GM18870 (cell line): Measurements from ENCODE around the gene SH2D2A.
"Not testable (repeated sequence)": the region's sequence is repeated elsewhere in the genome, so short reads cannot be mapped to it uniquely, and the experiment has no call there.

Experiments used
- ATAC-seq: cut with Tn5 transposase; IDR thresholded peaks from one replicate; pipeline ENCODE4 v1.9.1; 2021; ENCODE audit warnings: moderate library complexity; ENCODE audit not compliant: unreplicated experiment

Gene SH2D2A

DNA sequence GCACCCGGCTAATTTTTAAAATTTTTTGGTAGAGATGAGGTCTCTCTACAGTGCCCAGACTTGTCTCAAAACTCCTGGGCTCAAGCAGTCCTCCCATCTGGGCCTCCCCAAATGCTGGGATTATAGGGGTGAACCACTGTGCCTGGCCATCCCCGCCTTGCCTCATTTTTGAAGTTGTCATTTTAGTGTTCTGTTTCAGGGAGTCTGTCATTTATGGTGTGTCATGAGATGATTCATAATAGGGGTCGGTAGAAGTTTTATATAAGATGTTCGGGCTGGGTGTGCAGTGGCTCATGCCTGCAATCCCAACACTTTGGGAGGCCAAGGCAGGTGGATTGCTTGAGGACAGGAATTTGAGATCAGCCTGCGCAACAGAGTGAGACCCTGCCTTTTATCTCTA is 40.8 kb downstream of the SH2D2A start:
- no peak for ATAC-seq

DNA sequence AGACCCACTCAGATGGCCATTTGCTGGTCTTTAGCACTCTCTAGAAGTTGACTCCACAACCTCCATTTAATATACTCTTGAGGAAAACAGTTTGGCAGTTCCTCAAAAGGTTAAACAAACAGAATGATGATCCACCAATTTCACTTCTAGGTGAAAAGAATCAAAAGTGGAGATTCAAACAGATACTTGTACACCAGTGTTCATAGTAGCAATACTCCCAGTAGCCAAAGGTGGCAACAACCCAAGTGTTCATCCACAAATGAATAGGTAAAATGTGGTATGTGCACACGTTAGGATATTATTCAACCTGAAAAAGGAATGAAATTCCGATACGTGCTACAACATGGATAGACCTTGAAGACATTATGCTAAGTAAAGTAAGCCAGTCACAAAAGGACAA is 43.0 kb downstream of the SH2D2A start:
- no peak for ATAC-seq

DNA sequence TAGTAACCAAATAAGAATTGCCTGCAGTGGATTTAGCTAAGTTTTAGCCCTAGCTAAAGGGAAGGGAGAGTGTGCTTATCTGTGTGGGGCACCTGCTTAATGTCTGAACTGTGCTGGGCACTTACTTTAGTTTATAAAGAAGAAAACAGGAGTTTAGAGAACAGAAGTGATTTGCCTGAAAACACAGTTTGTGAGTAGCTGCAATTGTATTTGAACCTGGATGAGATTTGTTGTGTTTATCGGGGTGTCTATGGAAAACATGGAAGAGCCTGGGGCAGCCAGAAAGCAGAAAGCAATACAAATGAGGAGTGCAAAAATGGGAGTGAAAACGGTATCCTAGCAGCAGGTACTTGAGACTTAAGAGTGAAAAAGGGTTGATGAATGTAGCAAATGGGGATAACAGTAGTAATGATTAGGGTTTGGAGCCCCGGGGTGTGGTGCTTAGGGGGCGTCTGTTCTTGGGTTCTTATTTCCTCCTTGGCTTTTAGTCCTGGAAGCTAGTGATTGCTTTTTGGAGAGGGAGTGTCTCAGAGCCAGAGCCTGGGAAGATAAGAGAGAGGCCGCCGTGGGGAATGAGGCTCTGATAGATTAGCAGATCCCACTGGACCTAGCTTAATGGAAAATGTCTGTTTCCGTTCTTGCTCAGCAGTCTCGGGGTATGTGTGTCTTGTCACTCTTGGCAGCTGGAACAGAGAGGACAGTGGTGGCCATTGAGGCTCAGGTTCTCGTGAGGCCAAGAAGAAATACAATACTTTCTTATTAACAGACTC is 43.7 kb downstream of the SH2D2A start:
- ATAC-seq, result no peak

DNA sequence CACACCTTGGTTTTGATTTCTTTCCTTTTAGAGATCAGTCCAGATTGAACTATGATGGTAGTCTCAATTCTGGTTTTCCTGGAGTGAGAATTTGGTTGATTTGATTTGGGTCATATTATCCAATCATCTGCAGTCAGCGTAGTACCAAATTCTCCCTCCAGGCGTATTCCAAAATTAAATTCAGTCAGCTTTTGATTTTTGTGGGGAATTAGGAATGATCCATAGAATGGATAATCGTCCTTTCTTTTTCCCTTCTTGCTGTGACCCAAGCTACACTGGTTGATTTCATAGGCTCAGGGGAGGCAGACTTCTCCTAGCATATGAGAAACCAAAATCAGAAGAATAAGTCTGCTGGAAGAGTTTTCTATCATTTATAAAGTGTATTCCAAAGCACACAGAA is 44.4 kb downstream of the SH2D2A start:
- no peak for ATAC-seq

DNA sequence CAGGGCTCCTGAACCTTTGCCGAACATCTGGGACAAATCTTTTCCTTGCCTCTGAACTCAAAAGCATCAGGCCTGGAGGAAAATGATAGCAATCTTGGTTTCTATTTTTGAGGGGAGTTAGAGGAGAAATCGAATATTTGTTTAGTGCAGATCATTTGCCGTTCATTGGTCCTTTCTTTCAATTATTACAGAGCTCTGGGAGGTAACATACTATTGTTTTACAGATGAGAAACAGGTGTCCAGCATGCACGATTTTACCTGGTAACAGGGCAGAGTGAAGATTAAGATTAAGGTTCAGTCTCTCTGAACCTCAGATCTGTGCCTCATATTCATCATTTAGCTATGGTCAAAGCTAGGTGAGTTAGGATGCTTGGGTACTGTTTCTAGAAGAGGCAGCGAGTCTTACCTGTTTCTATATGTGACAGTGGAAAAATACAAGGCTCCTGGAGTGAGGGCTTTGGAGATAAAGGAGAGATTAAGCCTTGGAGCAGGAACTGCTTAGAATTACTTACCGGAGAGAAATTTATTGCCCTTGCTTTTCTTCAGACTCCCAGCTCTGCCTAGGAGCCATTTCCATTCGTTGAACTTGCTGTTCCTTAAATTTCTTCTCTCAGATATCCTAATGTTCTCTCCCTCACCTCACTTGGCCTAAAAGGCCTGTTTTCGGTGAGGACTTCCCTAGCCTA is 47.9 kb downstream of the SH2D2A start:
- no peak for ATAC-seq

DNA sequence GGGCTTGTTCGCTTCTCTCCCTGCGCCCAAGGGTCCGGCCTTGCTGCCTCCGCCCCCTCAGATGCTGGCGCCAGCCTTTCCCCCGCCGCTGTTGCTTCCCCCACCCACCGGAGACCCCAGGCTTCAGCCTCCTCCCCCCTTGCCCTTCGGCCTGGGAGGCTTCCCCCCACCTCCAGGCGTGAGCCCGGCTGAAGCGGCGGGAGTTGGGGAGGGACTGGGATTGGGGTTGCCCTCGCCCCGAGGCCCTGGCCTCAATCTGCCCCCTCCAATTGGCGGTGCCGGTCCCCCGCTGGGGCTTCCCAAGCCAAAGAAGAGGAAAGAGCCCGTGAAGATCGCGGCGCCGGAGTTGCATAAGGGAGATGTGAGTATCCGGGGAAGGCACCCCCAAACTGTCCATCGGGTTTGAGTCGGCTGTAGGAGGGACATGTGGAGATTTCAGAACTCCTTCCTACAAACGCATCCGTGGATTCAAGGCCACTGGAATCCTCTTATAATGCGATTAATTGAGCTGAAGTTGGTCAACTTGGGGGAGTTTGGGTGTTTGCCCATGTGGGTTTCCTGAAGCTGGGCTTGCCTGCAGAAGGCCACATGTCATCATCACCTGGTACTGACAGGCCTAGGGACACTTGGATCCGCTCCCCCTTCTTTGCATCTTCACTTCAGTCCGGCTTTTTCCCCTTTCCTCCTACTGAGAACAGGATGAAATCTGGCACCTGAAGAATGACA is 48.6 kb downstream of the SH2D2A start:
- no peak for ATAC-seq

DNA sequence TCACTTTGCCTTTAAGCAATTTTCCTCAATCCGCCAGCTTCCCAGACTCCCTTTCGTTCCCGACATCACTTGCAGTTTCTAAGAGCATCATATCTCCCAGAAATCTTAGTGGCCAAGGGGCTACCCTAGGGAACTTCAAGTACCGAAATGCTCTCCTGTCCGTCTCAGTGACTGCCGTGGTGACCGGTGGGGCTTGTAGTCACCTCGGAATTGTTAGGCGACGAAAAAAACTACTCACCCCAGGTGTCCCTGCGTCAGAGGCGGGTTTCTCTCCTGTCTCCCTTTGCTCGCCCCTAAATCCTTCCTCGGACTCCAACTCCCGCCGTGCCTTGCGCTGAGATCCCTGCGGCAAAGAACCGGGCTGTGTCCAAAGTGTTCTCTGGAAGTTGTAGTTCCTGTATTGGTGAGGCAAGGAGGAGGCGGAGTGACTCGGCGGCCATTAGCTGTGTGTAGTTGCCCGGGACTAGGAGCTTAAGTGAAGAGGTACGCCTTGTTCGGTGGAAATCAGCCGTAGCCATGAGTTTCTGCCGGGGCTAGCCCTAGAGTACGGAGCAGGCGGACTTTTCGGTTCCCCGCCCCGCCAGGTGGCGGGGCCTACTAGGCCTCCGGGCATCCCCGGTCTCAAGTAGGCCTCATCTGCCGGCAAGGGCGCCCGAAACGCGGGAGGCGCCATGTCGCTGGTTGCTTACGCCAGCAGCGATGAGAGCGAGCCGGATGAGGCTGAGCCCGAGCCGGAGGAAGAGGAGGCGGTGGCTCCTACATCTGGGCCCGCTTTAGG is 49.4 kb downstream of the SH2D2A start, which contains the start of gene PRCC:
TSS of gene PRCC (plus strand) at position 435 of the 778 bp plus-strand sequence. CDS start at position 672, 237 bp downstream.
- peak; percentile 90 for ATAC-seq

DNA sequence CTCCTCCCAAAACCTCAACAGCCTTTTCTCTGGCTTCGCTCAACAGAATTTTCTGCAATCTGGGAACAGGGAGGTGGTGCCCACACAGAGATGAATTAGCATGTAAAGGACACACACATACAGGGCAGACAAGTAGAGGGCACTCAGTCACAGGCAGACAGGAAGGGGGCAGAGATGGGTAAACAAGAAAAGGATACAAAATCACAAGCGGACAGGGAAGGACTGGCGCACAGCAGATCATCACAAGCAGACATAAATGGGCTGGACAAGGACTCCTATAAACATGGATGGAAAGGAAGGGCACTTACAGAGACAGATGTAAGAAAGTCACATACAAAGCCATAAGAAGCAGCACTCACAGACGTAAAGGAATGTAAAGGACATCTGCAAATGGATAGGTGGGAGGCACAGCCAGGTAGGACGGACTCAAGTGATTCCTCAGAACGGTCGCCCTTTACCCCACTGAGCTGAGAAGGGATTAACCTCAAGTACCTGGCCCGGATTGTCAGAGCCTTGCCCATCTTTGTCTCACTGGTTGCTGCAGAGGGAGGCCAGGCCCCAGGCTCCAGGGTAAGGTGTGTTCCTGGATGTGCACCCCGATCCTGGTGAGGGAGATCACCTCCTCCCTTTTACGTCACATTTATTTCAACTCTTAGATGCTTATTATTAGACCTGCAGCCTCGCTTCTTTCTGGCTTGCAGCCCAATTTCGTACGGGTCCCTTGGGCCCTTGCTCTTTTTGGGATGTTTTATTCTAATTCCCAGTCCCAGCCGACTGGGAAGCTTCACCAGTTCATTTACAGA is 50.1 kb downstream of the SH2D2A start:
- peak; percentile 18 for ATAC-seq

DNA sequence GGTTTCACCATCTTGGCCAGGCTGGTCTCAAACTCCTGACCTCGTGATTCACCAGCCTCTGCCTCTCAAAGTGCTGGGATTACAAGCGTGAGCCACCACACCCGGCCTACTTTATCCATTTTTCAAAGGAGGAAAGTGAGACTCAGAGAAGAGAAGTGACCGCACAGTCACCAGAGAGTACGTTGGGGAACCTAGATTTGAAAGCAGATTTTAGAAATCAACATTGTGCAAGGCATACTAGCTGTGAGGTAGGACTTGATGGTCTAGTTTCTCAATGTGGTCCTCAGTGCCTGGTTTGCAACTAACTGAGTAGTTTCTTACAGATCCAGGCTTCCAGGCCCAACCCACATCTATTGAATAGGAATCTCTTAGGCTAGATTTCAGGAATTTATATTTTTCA is 51.0 kb downstream of the SH2D2A start:
- no peak for ATAC-seq

DNA sequence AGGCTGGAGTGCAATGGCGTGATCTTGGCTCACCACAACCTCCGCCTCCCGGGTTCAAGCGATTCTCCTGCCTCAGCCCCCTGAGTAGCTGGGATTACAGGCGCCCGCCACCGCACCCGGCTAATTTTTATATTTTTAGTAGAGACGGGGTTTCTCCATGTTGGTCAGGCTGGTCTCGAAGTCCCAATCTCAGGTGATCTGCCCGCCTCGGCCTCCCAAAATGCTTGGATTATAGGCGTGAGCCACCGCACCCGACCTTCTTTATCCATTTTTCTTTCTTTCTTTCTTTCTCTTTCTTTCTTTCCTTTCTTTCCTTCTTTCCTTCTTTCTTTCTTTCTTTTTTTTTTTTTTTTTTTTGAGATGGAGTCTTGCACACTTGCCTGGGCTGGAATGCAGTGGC is 51.5 kb downstream of the SH2D2A start:
- not testable (repeated sequence) for ATAC-seq

DNA sequence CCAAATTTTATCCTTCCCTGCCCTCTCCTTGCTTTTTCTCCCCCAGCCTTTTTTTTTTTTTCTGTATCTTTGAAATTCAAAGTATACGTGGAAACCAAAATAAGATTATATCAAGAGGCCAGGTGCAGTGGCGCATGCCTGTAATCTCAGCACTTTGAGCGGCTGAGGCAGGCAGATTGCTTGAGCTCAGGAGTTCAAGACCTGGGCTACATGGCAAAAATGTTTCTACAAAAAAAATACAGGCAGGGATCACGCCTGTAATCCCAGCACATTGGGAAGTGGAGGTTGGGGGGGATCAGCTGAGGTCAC is 55.9 kb downstream of the SH2D2A start:
- no peak for ATAC-seq

DNA sequence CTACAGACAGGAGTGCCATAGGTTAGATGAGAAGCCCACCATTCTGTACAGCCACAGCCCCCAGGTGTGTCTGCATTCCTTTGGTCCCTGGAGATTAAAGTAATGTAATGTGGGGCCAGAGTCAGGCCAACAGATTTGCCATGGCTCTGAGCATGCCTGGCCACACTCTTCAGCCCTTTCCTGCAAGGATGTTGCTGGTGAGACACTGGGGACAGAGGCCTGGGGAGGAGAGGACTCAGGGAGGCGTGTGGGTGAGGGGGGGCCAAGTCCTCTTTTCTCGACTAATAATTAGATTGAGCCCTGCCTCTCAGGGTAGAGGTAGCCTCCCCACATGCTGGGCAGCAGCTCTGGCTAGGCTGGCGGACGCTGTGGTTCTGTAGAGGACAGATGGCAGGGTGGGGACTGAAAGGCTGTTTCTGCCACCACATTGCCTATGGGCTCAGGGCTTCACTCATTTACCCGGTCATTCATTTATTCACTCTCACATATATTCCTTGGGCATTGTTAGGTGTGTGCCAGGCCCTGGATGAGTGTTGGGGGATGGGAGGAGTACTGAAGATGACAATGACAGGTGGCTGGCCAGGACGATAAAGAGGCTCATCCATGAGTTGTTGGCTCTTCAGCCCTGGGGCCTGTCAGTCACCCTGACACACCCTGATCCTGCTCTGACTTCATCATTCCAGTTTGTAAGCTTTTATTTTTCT is 56.4 kb downstream of the SH2D2A start:
- ATAC-seq, result no peak

DNA sequence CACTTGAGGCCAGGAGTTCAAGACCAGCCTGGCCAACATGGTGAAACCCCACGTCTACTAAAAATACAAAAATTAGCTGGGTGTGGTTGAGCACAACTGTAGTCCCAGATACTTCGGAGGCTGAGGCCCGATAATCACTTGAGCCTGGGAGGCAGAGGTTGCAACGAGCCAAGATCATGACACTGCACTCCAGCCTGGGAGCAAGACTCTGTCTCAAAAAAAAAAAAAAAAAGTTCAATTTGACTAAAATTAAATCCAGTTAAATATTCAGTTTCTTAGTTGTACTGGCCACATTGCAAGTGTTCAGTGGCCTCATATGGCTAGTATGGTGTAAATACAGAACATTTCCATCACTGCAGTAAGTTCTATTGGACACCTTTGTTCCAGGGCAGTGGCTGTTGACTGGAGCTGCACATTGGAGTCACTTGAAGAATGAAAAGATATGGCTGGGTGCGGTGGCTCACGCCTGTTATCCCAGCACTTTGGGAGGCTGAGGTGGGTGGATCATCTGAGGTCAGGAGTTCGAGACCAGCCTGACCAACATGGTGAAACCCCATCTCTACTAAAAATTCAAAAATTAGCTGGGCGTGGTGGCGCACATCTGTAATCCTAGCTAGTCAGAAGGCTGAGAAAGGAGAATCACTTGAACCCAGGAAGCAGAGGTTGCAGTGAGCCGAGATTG is 58.9 kb downstream of the SH2D2A start:
- ATAC-seq, result not testable (repeated sequence)

DNA sequence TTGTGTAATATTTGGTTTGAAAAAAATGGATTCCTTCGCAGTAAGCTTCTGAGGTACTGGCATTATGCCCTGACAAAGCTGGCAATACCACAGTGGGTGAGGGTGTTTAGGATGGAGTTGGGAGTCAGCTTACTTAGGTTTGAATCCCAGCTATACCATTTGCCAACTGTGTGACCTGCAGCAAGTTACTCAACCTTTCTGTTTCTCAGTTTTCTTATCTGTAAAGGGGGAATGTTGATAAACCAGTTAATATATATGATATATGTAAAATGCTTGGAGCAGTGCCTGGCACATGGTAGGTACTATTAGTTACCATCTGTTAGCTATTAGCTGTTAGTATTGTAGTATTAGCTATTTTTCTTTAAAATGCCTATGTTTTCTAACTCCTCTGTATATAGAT is 60.3 kb downstream of the SH2D2A start:
- ATAC-seq, result no peak
